K562 (cell line): ENCODE results near the gene KCNK6. TPM values are rescaled to one million over a fixed set of nuclear protein-coding genes. Genes with fewer than 3 reads are reported as not detected.

Experiments used
- CCNT2 ChIP-seq: IDR thresholded peaks from 2 replicates; pipeline ENCODE4 v1.6.1; 2011; ENCODE audit warnings: borderline replicate concordance, low read depth, mild to moderate bottlenecking, moderate library complexity, mixed read lengths, low read length; ENCODE audit not compliant: insufficient read length; ENCODE audit errors: extremely low read depth
- CREBBP ChIP-seq: IDR thresholded peaks from one replicate; pipeline ENCODE4 v1.6.1; 2012; ENCODE audit warnings: low read depth, mild to moderate bottlenecking, control low read depth, inconsistent platforms, low read length
- FOXA3 ChIP-seq, 2 experiments: fragments of 450-650 bp in 1 of 2; sonication (generic) in 1 of 2; formaldehyde crosslinking; IDR thresholded peaks in 1 of 2; conservative IDR thresholded peaks in 1 of 2; 2 replicates each; pipeline versions ENCODE4 v1.4.0 to v1.8.0; 2020 to 2022; ENCODE audit warnings: mild to moderate bottlenecking in 2 of 2, missing genetic modification reagents in 1 of 2
- GTF2B ChIP-seq: IDR thresholded peaks from 2 replicates; pipeline ENCODE4 v1.6.1; 2011; ENCODE audit not compliant: insufficient read length; ENCODE audit errors: extremely low read depth
- KLF16 ChIP-seq: IDR thresholded peaks from 2 replicates; pipeline ENCODE4 v1.6.1; 2016; ENCODE audit warnings: antibody characterized with exemption
- NFIC ChIP-seq: fragments of 450-650 bp; IDR thresholded peaks from 2 replicates; pipeline ENCODE4 v1.6.1; 2017; ENCODE audit warnings: mild to moderate bottlenecking, inconsistent platforms
- NR0B1 ChIP-seq: fragments of 450-650 bp; IDR thresholded peaks from one replicate; pipeline ENCODE4 v1.6.1; 2018; ENCODE audit warnings: mild to moderate bottlenecking, moderate library complexity; ENCODE audit not compliant: partially characterized antibody
- RREB1 ChIP-seq: fragments of 250-450 bp; sonication (Bioruptor Pico); IDR thresholded peaks from 2 replicates; pipeline ENCODE4 v1.4.0; 2020
- TGIF2 ChIP-seq: sonication (generic); formaldehyde crosslinking; IDR thresholded peaks from 2 replicates; pipeline ENCODE4 v1.8.1; 2022; ENCODE audit warnings: mild to moderate bottlenecking, missing genetic modification reagents, moderate library complexity
- ZNF232 ChIP-seq: sonication (generic); formaldehyde crosslinking; IDR thresholded peaks from 2 replicates; pipeline ENCODE4 v1.8.0; 2022; ENCODE audit warnings: mild to moderate bottlenecking, missing genetic modification reagents
- polyA plus RNA-seq, 8 experiments: library from polyadenylated mRNA; depleted of rRNA in 4 of 8; stranded (reverse) in 5 of 8; unstranded in 3 of 8; fragments of >200 nt; fragmentation: Nextera tagmentation in 2 of 8; fragmentation: Illumina TruSeq in 1 of 8; extraction: Ambion mirVana in 2 of 8; extraction: Trizol in 1 of 8; gene quantifications; 2 replicates each; pipeline versions ENCODE4 v1.2.1 to v1.2.3, GENCODE V29; 2011 to 2014; ENCODE audit warnings: inconsistent platforms in 1 of 8, missing spikeins in 1 of 8
- total RNA-seq, 7 experiments: library from RNA; depleted of rRNA in 6 of 7; stranded (reverse); fragments of >200 nt in 6 of 7; fragmentation: Illumina TruSeq in 2 of 7; extraction: Trizol in 2 of 7; gene quantifications; 2 replicates each; pipeline versions ENCODE4 v1.2.1 to v1.2.3, GENCODE V29; 2011 to 2021; ENCODE audit warnings: low replicate concordance in 1 of 7
- TF ChIP-seq, protein P1 (sequence below), 3 experiments: fragments of 200-800 bp in 1 of 3; fragments of 250-450 bp in 1 of 3; fragments of 450-650 bp in 1 of 3; sonication (Bioruptor Pico) in 1 of 3; sonication (Bioruptor generic) in 1 of 3; formaldehyde crosslinking in 1 of 3; IDR thresholded peaks; 2 replicates each; pipeline versions ENCODE4 v1.6.1 to v1.8.0; 2016 to 2022; ENCODE audit warnings: mild to moderate bottlenecking in 2 of 3, missing genetic modification characterization in 2 of 3, missing compliant biosample characterization in 1 of 3, moderate library complexity in 1 of 3
- TF ChIP-seq, protein P2 (sequence below): fragments of 450-650 bp; formaldehyde crosslinking; IDR thresholded peaks from 2 replicates; pipeline ENCODE4 v1.4.0; 2020; ENCODE audit warnings: mild to moderate bottlenecking, moderate library complexity

Gene KCNK6
- total and polyA plus RNA-seq, 9 of the 15 experiments (the other 6 are each of a cell fraction or from before 2014, with no cell fraction given): 0.05 to 0.42 (median 0.15) TPM

DNA sequence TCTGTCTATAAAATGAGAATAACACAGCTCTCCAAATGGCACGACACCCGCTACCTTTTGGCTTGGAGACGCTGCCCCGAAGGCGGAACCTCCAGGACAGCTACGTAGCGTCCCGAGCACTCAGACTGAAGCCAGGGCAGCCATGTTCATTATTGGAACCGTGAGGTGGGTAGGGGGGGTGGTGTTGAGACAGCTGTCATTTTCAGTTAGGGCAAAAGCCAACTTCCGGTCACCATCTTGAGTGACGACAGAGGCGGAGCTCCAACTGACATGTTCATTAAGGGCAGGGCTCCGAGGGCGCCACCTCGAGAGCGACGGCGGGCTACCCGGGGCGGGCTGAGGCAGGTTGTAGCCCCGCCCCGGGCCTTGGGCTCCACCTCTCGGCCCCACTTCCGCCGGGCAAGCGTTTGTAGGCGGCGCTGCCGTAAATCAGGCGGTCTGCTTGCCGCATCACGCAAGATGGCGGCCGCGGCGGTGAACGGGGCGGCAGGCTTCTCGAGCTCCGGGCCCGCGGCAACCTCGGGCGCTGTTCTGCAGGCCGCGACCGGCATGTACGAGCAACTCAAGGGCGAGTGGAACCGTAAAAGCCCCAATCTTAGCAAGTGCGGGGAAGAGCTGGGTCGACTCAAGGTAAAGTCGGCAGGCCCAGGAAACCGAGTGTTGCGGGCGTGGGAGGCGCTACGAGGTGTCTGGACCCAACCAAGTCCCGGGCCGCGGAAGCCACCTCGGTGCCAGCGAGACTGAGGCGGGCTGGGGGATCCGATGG, 54.9 kb downstream of the KCNK6 start, which contains the start of gene PSMD8 (continued):
- peak; percentile 13 for TF ChIP-seq GTF2B
- peak in 1 of 2 experiments; percentile 63; a peak in 1 of 4 replicates for TF ChIP-seq FOXA3 (CRISPR knock-in tag; conservative IDR thresholded peaks at IDR 0.05 in 1 of 2, IDR thresholded peaks at IDR 0.05 in 1 of 2)
- no peak for TF ChIP-seq NR0B1
- TF ChIP-seq CREBBP: no peak
- peak; percentile 45; the same call in 1 of the 2 replicates for TF ChIP-seq ZNF232 (CRISPR knock-in tag)
- TF ChIP-seq KLF16: peak; percentile 8; the same call in 1 of the 2 replicates
- TF ChIP-seq RREB1: peak; percentile 82
- TF ChIP-seq TGIF2: peak; percentile 74; the same call in 1 of the 2 replicates
- TF ChIP-seq, protein P1, sequence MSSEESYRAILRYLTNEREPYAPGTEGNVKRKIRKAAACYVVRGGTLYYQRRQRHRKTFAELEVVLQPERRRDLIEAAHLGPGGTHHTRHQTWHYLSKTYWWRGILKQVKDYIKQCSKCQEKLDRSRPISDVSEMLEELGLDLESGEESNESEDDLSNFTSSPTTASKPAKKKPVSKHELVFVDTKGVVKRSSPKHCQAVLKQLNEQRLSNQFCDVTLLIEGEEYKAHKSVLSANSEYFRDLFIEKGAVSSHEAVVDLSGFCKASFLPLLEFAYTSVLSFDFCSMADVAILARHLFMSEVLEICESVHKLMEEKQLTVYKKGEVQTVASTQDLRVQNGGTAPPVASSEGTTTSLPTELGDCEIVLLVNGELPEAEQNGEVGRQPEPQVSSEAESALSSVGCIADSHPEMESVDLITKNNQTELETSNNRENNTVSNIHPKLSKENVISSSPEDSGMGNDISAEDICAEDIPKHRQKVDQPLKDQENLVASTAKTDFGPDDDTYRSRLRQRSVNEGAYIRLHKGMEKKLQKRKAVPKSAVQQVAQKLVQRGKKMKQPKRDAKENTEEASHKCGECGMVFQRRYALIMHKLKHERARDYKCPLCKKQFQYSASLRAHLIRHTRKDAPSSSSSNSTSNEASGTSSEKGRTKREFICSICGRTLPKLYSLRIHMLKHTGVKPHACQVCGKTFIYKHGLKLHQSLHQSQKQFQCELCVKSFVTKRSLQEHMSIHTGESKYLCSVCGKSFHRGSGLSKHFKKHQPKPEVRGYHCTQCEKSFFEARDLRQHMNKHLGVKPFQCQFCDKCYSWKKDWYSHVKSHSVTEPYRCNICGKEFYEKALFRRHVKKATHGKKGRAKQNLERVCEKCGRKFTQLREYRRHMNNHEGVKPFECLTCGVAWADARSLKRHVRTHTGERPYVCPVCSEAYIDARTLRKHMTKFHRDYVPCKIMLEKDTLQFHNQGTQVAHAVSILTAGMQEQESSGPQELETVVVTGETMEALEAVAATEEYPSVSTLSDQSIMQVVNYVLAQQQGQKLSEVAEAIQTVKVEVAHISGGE (CRISPR knock-in tag; IDR thresholded peaks at IDR 0.05): peak in 1 of 3 experiments; percentile 90; a peak in 2 of 6 replicates
- peak; percentile 94 for TF ChIP-seq CCNT2
- TF ChIP-seq NFIC: peak; percentile 67
- TF ChIP-seq, protein P2, sequence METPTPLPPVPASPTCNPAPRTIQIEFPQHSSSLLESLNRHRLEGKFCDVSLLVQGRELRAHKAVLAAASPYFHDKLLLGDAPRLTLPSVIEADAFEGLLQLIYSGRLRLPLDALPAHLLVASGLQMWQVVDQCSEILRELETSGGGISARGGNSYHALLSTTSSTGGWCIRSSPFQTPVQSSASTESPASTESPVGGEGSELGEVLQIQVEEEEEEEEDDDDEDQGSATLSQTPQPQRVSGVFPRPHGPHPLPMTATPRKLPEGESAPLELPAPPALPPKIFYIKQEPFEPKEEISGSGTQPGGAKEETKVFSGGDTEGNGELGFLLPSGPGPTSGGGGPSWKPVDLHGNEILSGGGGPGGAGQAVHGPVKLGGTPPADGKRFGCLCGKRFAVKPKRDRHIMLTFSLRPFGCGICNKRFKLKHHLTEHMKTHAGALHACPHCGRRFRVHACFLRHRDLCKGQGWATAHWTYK (CRISPR knock-in tag): peak; percentile 63; the same call in 1 of the 2 replicates
